CD14-positive monocyte (primary cell): ENCODE measurements around the gene BAD. TPM values are rescaled to one million over a fixed set of nuclear protein-coding genes. Genes with fewer than 3 reads are reported as not detected.

Experiments used
- DNase-seq, 3 donors: peaks; one replicate each; pipeline ENCODE4 v3.0.0-alpha.2; 2011 to 2022
- H2AFZ ChIP-seq: 2 replicates; pipeline ENCODE4 v1.6.0; 2012; ENCODE audit warnings: mild to moderate bottlenecking, low read depth, low read length, inconsistent platforms; ENCODE audit not compliant: insufficient read depth, poor library complexity, severe bottlenecking
- H3K27ac ChIP-seq, 2 donors: 1 replicate in 1 of 2; 2 replicates in 1 of 2; pipeline ENCODE4 v1.5.1; 2012 to 2013; ENCODE audit warnings: low read length in 2 of 2, control low read depth in 1 of 2, inconsistent platforms in 1 of 2, low read depth in 1 of 2, mild to moderate bottlenecking in 1 of 2
- H3K27me3 ChIP-seq, 2 donors: one replicate each; pipeline versions ENCODE4 v1.6.0 to v1.6.1; 2011 to 2013; ENCODE audit warnings: low read length in 2 of 2; ENCODE audit not compliant: control insufficient read depth in 2 of 2, insufficient read depth in 2 of 2
- H3K36me3 ChIP-seq, 2 donors: replicated peaks in 1 of 2; 1 replicate in 1 of 2; 2 replicates in 1 of 2; pipeline versions ENCODE4 v1.5.1 to v1.6.1; 2012 to 2013; ENCODE audit warnings: low read length in 2 of 2, control low read depth in 1 of 2, inconsistent platforms in 1 of 2, mild to moderate bottlenecking in 1 of 2; ENCODE audit not compliant: insufficient read depth in 2 of 2, control insufficient read depth in 1 of 2
- H3K4me1 ChIP-seq, 2 donors: 1 replicate in 1 of 2; 2 replicates in 1 of 2; pipeline versions ENCODE4 v1.5.1 to v1.6.1; 2012 to 2013; ENCODE audit warnings: low read length in 2 of 2, control low read depth in 1 of 2, inconsistent platforms in 1 of 2, mild to moderate bottlenecking in 1 of 2, moderate library complexity in 1 of 2; ENCODE audit not compliant: insufficient read depth in 2 of 2, control insufficient read depth in 1 of 2
- H3K4me2 ChIP-seq: replicated peaks from 2 replicates; pipeline ENCODE3; 2012; ENCODE audit warnings: low read length, moderate library complexity, mild to moderate bottlenecking; ENCODE audit not compliant: poor library complexity, severe bottlenecking; ENCODE audit errors: extremely low read depth
- H3K4me3 ChIP-seq, 3 experiments: fragments of 200-600 bp in 1 of 3; sonication (generic) in 1 of 3; replicated peaks in 1 of 3; 1 replicate in 2 of 3; 2 replicates in 1 of 3; pipeline ENCODE4 v1.5.1; 2011 to 2013; ENCODE audit warnings: low read length in 3 of 3, mild to moderate bottlenecking in 3 of 3, control low read depth in 2 of 3, low read depth in 2 of 3, inconsistent platforms in 1 of 3, moderate library complexity in 1 of 3
- H3K79me2 ChIP-seq: 2 replicates; pipeline ENCODE4 v1.6.0; 2012; ENCODE audit warnings: mild to moderate bottlenecking, control low read depth, inconsistent platforms, low read length, moderate library complexity; ENCODE audit not compliant: insufficient read depth
- H3K9ac ChIP-seq: 2 replicates; pipeline ENCODE4 v1.6.0; 2017; ENCODE audit warnings: low read length, mild to moderate bottlenecking; ENCODE audit not compliant: insufficient read depth, poor library complexity, severe bottlenecking
- H3K9me3 ChIP-seq, 2 donors: replicated peaks in 1 of 2; 1 replicate in 1 of 2; 2 replicates in 1 of 2; pipeline versions ENCODE4 v1.5.1 to v1.6.1; 2012 to 2013; ENCODE audit warnings: low read length in 2 of 2, control low read depth in 1 of 2; ENCODE audit not compliant: control insufficient read depth in 1 of 2, insufficient read depth in 1 of 2
- H4K20me1 ChIP-seq: 2 replicates; pipeline ENCODE4 v1.6.0; 2012; ENCODE audit warnings: mild to moderate bottlenecking, low read length, control low read depth, moderate library complexity; ENCODE audit not compliant: insufficient read depth
- H3K27ac Mint-ChIP-seq, 7 donors: one replicate each; pipeline ENCODE4 v1.8.0; 2020; ENCODE audit warnings: mild to moderate bottlenecking in 7 of 7, mixed read lengths in 7 of 7, moderate library complexity in 6 of 7, inconsistent platforms in 2 of 7
- H3K27me3 Mint-ChIP-seq, 3 donors: one replicate each; pipeline ENCODE4 v1.8.0; 2021 to 2022; ENCODE audit warnings: low read depth in 3 of 3, mild to moderate bottlenecking in 3 of 3, mixed read lengths in 3 of 3, moderate library complexity in 3 of 3, inconsistent platforms in 1 of 3
- H3K36me3 Mint-ChIP-seq, 2 donors: one replicate each; pipeline ENCODE4 v1.8.0; 2020; ENCODE audit warnings: mixed read lengths in 2 of 2, inconsistent platforms in 1 of 2, mild to moderate bottlenecking in 1 of 2
- H3K4me1 Mint-ChIP-seq: one replicate; pipeline ENCODE4 v1.8.0; 2020; ENCODE audit warnings: mild to moderate bottlenecking, mixed read lengths
- H3K4me3 Mint-ChIP-seq, 2 donors: one replicate each; pipeline ENCODE4 v1.8.0; 2020; ENCODE audit warnings: mild to moderate bottlenecking in 2 of 2, mixed read lengths in 2 of 2, moderate library complexity in 1 of 2
- H3K9me3 Mint-ChIP-seq, 7 donors: one replicate each; pipeline ENCODE4 v1.8.0; 2020 to 2022; ENCODE audit warnings: mixed read lengths in 7 of 7, mild to moderate bottlenecking in 6 of 7, moderate library complexity in 6 of 7, inconsistent platforms in 2 of 7
- WGBS: methylation state at CpG from one replicate; pipeline ENCODE4 v1.1.5; 2013; ENCODE audit warnings: missing lambda C conversion rate; ENCODE audit not compliant: insufficient coverage; 5-methylcytosine and 5-hydroxymethylcytosine counted together
- intact Hi-C, 2 donors: fragments of 100-400 bp; cut with micrococcal nuclease; formaldehyde crosslinking; loops; one replicate each; pipeline versions ENCODE4 v1.15.0 to v1.15.1; 2023
- polyA plus RNA-seq, 3 donors: library from polyadenylated mRNA; depleted of rRNA in 1 of 3; unstranded in 2 of 3; stranded (reverse) in 1 of 3; fragments of 300-500 nt in 2 of 3; fragments of >200 nt in 1 of 3; fragmentation: Illumina TruSeq in 2 of 3; gene quantifications; 1 replicate in 2 of 3; 2 replicates in 1 of 3; pipeline ENCODE4 v1.2.3, GENCODE V29; 2012 to 2021
- TF ChIP-seq, protein P1 (sequence below): fragments of 200-600 bp; IDR thresholded peaks from one replicate; pipeline ENCODE4 v1.8.0; 2022; ENCODE audit warnings: antibody characterized with exemption, mild to moderate bottlenecking

Gene BAD
- polyA plus RNA-seq, 3 donors, result 21.1 to 63.2 (median 48.7) TPM

DNA sequence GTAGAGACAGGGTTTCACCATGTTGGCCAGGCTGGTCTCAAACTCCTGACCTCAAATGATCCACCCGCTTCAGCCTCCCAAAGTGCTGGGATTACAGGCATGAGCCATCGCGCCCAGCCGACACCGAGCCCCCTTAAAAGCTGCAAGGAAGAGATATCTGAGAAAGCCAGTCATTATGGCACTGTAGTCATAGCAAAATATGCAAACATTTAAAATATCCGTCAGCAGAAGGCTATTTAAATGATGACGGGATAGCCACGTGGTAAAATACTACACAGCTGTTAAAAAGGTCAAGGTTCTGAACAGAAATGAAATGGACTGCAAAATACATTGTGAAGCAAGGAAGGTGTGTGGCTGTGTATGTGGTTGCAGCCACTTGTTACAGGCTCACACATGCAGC, 49.1 kb upstream of the BAD start:
- no peaks in the 10 kb centered on the region for H3K9me3 ChIP-seq
- peaks cover 11 to 16% of the 10 kb centered on the region in 2 donors for H3K36me3 Mint-ChIP-seq
- H3K27ac Mint-ChIP-seq, result peak overlapping the region in 3 of 7 donors; percentile 30 to 66 (median 63)
- WGBS, result 100% methylated on average over 6 of the region's 8 CpGs
- H4K20me1 ChIP-seq, result no peaks in the 10 kb centered on the region
- no peak overlapping the region for H3K4me3 Mint-ChIP-seq
- TF ChIP-seq, protein P1, sequence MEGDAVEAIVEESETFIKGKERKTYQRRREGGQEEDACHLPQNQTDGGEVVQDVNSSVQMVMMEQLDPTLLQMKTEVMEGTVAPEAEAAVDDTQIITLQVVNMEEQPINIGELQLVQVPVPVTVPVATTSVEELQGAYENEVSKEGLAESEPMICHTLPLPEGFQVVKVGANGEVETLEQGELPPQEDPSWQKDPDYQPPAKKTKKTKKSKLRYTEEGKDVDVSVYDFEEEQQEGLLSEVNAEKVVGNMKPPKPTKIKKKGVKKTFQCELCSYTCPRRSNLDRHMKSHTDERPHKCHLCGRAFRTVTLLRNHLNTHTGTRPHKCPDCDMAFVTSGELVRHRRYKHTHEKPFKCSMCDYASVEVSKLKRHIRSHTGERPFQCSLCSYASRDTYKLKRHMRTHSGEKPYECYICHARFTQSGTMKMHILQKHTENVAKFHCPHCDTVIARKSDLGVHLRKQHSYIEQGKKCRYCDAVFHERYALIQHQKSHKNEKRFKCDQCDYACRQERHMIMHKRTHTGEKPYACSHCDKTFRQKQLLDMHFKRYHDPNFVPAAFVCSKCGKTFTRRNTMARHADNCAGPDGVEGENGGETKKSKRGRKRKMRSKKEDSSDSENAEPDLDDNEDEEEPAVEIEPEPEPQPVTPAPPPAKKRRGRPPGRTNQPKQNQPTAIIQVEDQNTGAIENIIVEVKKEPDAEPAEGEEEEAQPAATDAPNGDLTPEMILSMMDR, result no peak
- H3K4me2 ChIP-seq, result no peak overlapping the region
- H3K27me3 Mint-ChIP-seq, result peaks cover 0 to 5% (median 0%) of the 10 kb centered on the region in 3 donors
- H3K9me3 Mint-ChIP-seq, result no peaks in the 10 kb centered on the region
- H3K27me3 ChIP-seq, result no peaks in the 10 kb centered on the region
- no peak overlapping the region for H3K27ac ChIP-seq
- no peaks in the 10 kb centered on the region for H3K79me2 ChIP-seq
- DNase-seq, result no peak
- H3K4me3 ChIP-seq, result no peak overlapping the region
- H3K4me1 Mint-ChIP-seq, result peaks cover 40% of the 10 kb centered on the region
- H2AFZ ChIP-seq, result no peak overlapping the region
- no peak overlapping the region for H3K9ac ChIP-seq
- H3K4me1 ChIP-seq, result peaks cover 32 to 38% of the 10 kb centered on the region in 2 donors
- H3K36me3 ChIP-seq, result no peaks in the 10 kb centered on the region
- intact Hi-C loops, result loop anchor here in 1 of 2 donors (2.0 kb wide), 1 partner anchor 15 kb away; the partner anchor contains the start of gene PRDX5

DNA sequence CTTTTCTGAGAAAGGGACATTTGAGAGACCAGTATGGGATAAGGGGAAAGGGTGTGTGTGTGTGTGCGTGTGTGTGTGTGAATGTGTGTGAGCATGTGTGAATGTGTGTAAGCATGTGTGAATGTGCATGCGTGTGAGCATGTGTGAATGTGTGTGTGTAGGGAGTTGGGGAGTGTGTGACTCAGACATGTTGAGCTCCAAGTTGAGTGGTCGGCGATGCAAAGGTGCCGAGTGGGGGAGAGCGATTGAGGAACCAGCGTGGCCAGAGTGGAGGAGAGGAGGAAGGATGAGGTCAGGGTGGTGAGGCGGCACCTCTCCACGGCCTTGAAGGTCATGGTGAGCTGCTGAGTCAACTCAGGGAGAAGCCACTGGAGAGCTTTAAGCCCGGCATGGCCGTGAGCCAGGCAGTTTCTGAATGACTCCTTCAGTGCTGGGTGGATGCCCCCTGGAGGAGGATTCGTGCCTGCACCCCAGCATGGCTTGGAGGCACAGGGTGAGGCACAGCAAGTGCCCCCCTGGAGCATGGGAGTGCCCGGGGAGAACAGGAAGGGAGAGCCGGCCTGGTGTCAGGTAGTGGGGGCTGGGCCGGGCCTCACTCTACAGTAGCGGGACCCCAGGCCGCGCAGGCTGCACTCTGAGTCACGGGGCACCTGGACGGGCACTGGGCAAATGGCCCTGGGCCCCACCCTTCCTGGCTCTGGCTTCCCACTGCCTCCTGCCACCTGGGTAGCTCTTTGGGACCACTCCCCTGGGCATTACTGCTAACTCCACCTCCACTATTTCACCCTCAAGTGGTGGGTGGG, 47.3 kb upstream of the BAD start:
- H3K4me1 ChIP-seq, result peaks cover 32 to 37% of the 10 kb centered on the region in 2 donors

More for the DNA sequence above, 47.3 kb upstream of the BAD start:
- 9% methylated on average over 14 of the region's 20 CpGs for WGBS
- Mint-ChIP-seq H3K27ac (peak overlapping the region; percentile 57 to 89 (median 82)), H3K27me3 (peaks cover 0 to 5% (median 0%) of the 10 kb centered on the region in 3 donors), H3K4me3 (peak overlapping the region in 1 of 2 donors; percentile 77), H3K4me1 (peaks cover 39% of the 10 kb centered on the region), H3K36me3 (peaks cover 2 to 8% of the 10 kb centered on the region in 2 donors), H3K9me3 (peaks cover 0 to 7% (median 3%) of the 10 kb centered on the region in 7 donors)
- Histone ChIP-seq H3K27ac (peak overlapping the region; percentile 46 to 53), H3K27me3 (no peaks in the 10 kb centered on the region), H3K36me3 (no peaks in the 10 kb centered on the region), H4K20me1 (no peaks in the 10 kb centered on the region), H3K9me3 (no peaks in the 10 kb centered on the region), H2AFZ (peak overlapping the region; percentile 52), H3K4me2 (peak overlapping the region; percentile 60), H3K4me3 (peak overlapping the region in 1 of 3 experiments; percentile 52), H3K79me2 (no peaks in the 10 kb centered on the region), H3K9ac (no peak overlapping the region)
- TF ChIP-seq, protein P1, result peak; percentile 94
- DNase-seq, result peak; percentile 94 to 99 (median 99)
- intact Hi-C loops, result loop anchor here in 1 of 2 donors (2.0 kb wide), 1 partner anchor 13 kb away; the partner anchor contains the start of gene PRDX5
